ENCODE data around the gene XXYLT1. TPM values are rescaled to one million over a fixed set of nuclear protein-coding genes. Genes with fewer than 3 reads are reported as not detected.

Gene XXYLT1
- total and polyA plus RNA-seq, 2 of the 8 experiments (the other 6 are each of a cell fraction or from before 2014, with no cell fraction given): 18.9 to 23.8 TPM

GRCh38 chr3:195059471-195060216 lies 211.3 kb downstream of the XXYLT1 start (continued):
- TF ChIP-seq JUND (IDR thresholded peaks at IDR 0.05; ENCODE audit: low read length): no peak
- TF ChIP-seq FOSL1 (IDR thresholded peaks at IDR 0.05; ENCODE audit: insufficient read depth, low read depth, low read length): no peak
- TF ChIP-seq RFX5 (IDR thresholded peaks at IDR 0.05; ENCODE audit: borderline replicate concordance, low read depth, low read length): no peak
- no peak for TF ChIP-seq SAP30 (IDR thresholded peaks at IDR 0.05; ENCODE audit: insufficient read depth, insufficient replicate concordance, low read length)
- no peak for TF ChIP-seq CHD7 (IDR thresholded peaks at IDR 0.05; ENCODE audit: insufficient replicate concordance, low read length)
- TF ChIP-seq RNF2 (IDR thresholded peaks at IDR 0.05; ENCODE audit: borderline replicate concordance, low read depth, low read length, missing control alignments, poor library complexity, severe bottlenecking): no peak
- TF ChIP-seq BCL11A (IDR thresholded peaks at IDR 0.05; ENCODE audit: low read depth in 2 of 2, low read length in 2 of 2): no peak
- TF ChIP-seq SIX5 (IDR thresholded peaks at IDR 0.05; ENCODE audit: low read depth, low read length): no peak
- TF ChIP-seq CBX8 (IDR thresholded peaks at IDR 0.05; ENCODE audit: borderline replicate concordance, low read depth, low read length): no peak
